ENCODE data around the gene ANXA6. TPM values are rescaled to one million over a fixed set of nuclear protein-coding genes. Genes with fewer than 3 reads are reported as not detected.

ANXA6 gene
- total and polyA plus RNA-seq, 8 donors, result 37.0 to 70.8 (median 48.7) TPM

- Histone ChIP-seq H3K4me3 (no peak overlapping the region), H3K4me1 (no peaks in the 10 kb centered on the region), H3K27me3 (no peaks in the 10 kb centered on the region), H3K9me3 (no peaks in the 10 kb centered on the region), H3K27ac (no peak overlapping the region), H3K36me3 (peaks cover 0 to 1% (median 0%) of the 10 kb centered on the region in 3 donors)
- FAIRE-seq, result no peak
- no peak for ATAC-seq
- TF ChIP-seq CTCF (IDR thresholded peaks at IDR 0.05), result no peak
- intact Hi-C loops (cut with DNase I), result no loop called here
- DNase-seq, result no peak
- 89 to 95% methylated on average over 6 of the region's 6 CpGs for WGBS, 2 donors
Observed at GRCh38 chr5:151144275-151144674, 13.3 kb downstream of the ANXA6 start.

- WGBS, 2 donors, result 92 to 93% methylated on average over 7 of the region's 7 CpGs
- FAIRE-seq, result no peak
- intact Hi-C loops (cut with DNase I), result no loop called here
Observed at GRCh38 chr5:151143645-151144044, 13.9 kb downstream of the ANXA6 start.

GRCh38 chr5:151142933-151143332 is 14.6 kb downstream of the ANXA6 start:
- FAIRE-seq (no peak), ATAC-seq (no peak), DNase-seq (no peak)
- TF ChIP-seq CTCF (IDR thresholded peaks at IDR 0.05), result no peak
- Histone ChIP-seq H3K4me3 (no peak overlapping the region), H3K36me3 (peaks cover 0 to 12% (median 0%) of the 10 kb centered on the region in 3 donors), H3K27ac (no peak overlapping the region), H3K4me1 (no peaks in the 10 kb centered on the region), H3K27me3 (no peaks in the 10 kb centered on the region), H3K9me3 (no peaks in the 10 kb centered on the region)
- WGBS, 2 donors, result 80 to 82% methylated on average over 1 of the region's 1 CpG
- intact Hi-C loops (cut with DNase I), result no loop called here

More at GRCh38 chr5:151143645-151144044, 13.9 kb downstream of the ANXA6 start:
- no peak for DNase-seq
- Histone ChIP-seq H3K9me3 (no peaks in the 10 kb centered on the region), H3K36me3 (peaks cover 0 to 5% (median 0%) of the 10 kb centered on the region in 3 donors), H3K27me3 (no peaks in the 10 kb centered on the region), H3K4me3 (no peak overlapping the region), H3K27ac (no peak overlapping the region), H3K4me1 (no peaks in the 10 kb centered on the region)
- TF ChIP-seq CTCF (IDR thresholded peaks at IDR 0.05), result no peak
- ATAC-seq, result no peak

GRCh38 chr5:151141535-151141934 is 16.0 kb downstream of the ANXA6 start:
- FAIRE-seq (no peak), ATAC-seq (peak in 2 of 4 donors; percentile 17 to 63), DNase-seq (no peak)
- Histone ChIP-seq H3K4me3 (no peak overlapping the region), H3K36me3 (peaks cover 0 to 25% (median 0%) of the 10 kb centered on the region in 3 donors), H3K9me3 (no peaks in the 10 kb centered on the region), H3K27me3 (no peaks in the 10 kb centered on the region), H3K27ac (no peak overlapping the region), H3K4me1 (no peaks in the 10 kb centered on the region)
- intact Hi-C loops (cut with DNase I), result no loop called here
- no peak for TF ChIP-seq CTCF (IDR thresholded peaks at IDR 0.05)
- WGBS, 2 donors, result 80 to 82% methylated on average over 15 of the region's 15 CpGs

GRCh38 chr5:151140686-151141459 is 16.7 kb downstream of the ANXA6 start:
- no peaks in the 10 kb centered on the region for H3K9me3 ChIP-seq
- H3K4me1 ChIP-seq, result no peaks in the 10 kb centered on the region
- no peak overlapping the region for H3K4me3 ChIP-seq
- intact Hi-C loops (cut with DNase I), result no loop called here
- no peak for TF ChIP-seq CTCF (IDR thresholded peaks at IDR 0.05)
- no peak overlapping the region for H3K27ac ChIP-seq
- 87 to 90% methylated on average over 7 of the region's 7 CpGs for WGBS, 2 donors
- no peak for ATAC-seq
- no peak for FAIRE-seq
- H3K27me3 ChIP-seq, result no peaks in the 10 kb centered on the region
- peaks cover 0 to 27% (median 0%) of the 10 kb centered on the region in 3 donors for H3K36me3 ChIP-seq
- DNase-seq, result no peak

Data from pancreas (tissue), 10 donors.